SIG-M5 treated with dmso at 0.1 percent for 504 hours (cell line): ENCODE data around the gene CDCA7L.

ENCODE experiments used
- DNase-seq: peaks from one replicate; lab custom pipeline; 2025; ENCODE audit not compliant: unreplicated experiment; lab: John Stamatoyannopoulos, UW

CDCA7L gene, protein sequence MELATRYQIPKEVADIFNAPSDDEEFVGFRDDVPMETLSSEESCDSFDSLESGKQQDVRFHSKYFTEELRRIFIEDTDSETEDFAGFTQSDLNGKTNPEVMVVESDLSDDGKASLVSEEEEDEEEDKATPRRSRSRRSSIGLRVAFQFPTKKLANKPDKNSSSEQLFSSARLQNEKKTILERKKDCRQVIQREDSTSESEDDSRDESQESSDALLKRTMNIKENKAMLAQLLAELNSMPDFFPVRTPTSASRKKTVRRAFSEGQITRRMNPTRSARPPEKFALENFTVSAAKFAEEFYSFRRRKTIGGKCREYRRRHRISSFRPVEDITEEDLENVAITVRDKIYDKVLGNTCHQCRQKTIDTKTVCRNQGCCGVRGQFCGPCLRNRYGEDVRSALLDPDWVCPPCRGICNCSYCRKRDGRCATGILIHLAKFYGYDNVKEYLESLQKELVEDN

DNA sequence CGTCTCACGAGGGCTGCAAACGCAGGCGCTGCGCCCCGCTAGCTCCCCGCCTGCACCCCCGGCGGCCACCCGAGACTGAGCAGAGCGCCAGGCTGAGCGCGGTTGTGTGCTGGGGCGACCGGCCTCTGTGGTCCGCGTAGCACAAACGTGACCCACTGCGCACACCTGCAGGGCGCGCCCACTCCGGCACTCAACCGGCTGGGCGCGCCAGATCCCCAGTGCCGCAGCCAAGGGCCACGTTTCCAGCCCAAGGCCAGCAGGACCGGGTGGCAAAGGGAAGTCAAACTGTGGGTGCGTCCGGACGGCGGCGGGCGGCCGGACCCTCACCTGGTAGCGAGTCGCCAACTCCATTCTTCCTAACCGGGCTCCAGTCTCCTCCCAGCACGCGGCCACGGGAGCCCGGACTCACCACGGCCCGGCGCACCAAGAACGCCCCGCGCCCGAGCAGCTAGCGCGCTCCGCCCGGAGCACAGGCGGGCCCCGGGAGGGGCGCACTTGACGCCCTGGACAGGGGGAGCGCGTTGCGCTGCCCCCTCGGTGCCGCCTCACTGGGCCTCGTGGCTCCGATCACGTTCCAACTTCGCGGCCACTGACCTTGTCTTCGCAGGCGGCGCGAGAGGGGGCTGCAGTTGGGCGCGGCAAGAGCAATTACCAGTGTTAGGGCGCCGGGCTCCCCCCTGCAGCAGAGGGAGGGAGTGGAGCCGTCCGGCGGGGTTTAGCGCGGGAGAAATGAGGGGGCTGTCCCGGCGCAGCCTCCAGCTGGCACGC is at the start of gene CDCA7L:
Gene CDCA7L (minus strand): TSS at position 446 of the 768 bp plus-strand sequence. CDS start 95 bp downstream, at position 351.
- DNase-seq: peak; percentile 65

DNA sequence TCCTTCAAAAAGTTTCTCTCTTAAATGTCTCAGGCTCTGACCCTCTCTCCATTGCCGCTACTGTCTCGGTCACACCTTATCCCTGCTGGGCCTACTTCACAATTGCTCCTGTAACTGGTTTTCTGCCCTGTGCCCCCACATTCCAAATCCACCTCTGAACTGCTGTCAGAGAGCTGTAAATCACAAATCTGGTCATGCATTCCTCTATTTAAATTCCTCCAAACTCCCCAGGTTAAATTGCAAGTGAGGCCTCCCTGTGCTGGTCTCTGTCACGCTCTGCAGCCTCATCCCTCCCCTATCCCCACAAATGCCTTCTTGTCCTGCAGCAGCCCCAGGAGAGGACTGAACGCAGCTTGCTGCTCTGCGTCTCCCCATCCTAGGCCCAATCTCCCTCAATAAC is 40.4 kb upstream of the CDCA7L start:
- no peak for DNase-seq

DNA sequence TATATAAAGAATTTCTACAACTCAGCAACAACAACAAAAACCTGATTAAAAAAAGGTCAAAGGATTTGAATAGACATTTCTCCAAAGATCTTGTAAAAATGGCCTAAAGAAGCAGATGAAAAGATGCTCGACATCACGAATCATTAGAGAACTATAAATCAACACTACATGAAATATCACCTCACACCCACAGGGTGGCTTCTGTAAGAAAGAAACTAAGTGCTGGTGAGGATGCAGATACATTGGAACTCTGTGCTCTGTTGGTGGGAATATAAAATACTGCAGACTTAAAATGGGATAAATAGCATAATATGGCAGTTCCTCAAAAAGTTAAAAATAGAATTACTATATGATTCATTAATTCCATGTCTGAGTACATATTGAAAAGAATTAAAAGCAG is 38.3 kb upstream of the CDCA7L start:
- no peak for DNase-seq

DNA sequence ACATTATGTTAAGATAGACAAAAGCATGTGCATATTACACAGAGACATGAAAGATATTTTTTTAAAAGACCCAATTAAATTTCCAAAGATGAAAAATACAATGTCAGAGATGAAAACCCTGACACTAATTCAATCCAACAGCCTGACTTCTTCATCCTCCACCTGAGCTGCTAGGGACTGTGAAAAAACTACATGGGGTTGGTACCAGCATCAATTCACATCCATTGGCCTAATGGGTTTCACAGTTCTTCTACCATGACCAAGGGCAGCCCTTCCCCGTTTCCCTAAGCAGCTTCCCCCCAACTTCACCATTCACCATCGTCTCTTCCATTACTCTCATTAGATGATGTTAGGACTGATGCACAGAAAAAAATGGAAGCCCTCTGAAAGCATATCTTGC is 37.4 kb upstream of the CDCA7L start:
- no peak for DNase-seq

DNA sequence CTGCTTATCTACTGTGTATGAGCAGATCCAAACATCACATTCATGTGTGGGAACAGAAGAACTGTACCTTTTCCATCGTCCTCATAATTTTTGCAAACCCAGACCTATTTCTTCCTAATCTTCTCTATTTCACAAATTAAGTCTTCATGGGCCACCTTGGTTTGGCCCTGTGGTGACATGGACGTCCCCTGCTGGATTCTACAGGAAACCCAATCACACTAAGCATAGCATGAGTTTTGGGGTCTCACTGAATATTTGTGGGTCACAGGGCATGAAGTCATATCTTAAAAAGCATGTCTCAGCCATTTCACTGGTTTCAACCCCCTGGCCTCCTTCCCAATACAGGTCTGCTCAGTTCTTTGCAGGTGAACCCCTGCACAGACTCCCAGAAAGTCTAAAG is 35.8 kb upstream of the CDCA7L start:
- DNase-seq: no peak

DNA sequence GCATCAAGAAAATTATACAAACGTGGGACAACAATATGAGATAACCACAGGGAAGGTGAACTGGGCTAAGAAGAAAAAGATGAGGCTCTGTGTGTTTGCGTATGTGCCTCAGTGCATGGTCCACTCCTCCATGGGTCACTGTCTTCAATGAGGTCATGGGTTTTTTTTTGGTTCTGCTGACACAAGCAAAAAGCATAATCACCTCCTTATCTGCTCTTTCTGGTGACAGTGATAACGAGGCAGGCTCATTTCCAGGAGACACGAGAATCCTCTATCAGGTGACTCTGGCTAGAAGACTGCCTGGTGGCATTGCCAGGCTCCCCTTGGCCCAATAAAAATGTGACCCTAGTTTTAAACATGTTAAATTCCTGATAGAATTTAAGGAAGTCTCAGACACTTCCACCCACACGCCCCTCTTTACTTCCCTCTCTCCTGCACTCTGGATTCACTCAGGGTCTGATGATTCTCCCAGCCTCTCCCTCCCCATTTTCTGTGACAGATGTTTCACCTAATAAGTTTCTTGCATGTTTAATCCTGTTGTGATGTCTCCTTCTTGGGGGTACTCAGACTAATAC is 35.3 kb upstream of the CDCA7L start:
- DNase-seq: no peak

DNA sequence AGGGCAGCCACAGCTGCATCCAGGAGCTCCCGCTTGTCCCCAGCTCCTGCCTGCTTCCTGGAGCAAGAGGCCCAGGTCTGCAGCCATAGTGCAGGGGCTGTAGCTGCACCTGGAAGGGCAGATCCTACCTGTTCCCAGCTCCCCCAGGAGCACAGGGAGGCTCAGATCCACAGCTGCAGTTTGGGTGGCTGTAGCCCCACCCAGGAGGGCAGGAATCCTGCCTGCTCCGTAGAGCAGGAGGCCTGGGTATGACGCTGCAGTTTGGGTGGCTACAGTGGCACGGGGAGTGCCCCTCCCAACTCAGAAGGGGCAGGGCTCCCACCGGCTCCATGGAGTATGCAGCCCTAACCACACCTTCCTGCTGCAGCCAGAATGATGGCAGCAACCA is 26.7 kb upstream of the CDCA7L start:
- DNase-seq: no peak

DNA sequence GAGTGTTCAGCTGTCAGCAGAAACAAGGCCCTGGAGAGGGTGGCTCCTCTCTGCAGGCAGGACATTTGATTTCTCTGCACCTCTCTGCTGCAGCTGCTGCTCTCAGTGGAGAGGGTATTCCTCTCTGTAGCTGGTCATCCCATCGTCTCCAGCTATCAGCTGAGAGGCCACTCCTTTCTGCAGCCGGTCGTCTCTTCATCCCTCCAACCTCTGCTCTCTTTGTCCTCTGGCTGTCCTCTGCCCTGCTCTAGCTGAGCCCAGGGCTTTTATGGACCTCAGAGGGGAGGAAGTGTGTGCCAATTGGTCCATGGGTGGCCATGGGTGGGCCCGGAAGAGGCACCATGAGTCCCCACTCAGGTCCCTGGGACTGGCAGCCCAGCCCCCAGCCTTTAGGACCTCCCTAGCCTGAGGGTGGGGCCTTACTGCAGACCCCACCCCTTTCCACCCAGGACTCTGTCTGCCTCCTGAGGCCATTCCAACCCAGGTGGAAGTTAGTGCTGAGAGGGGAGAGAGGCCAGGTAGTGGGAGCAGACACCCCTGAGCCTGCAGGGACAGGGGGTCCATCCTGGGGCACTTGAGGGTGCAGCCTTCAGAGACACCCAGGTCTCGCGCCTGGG is 26.2 kb upstream of the CDCA7L start:
- DNase-seq: no peak

DNA sequence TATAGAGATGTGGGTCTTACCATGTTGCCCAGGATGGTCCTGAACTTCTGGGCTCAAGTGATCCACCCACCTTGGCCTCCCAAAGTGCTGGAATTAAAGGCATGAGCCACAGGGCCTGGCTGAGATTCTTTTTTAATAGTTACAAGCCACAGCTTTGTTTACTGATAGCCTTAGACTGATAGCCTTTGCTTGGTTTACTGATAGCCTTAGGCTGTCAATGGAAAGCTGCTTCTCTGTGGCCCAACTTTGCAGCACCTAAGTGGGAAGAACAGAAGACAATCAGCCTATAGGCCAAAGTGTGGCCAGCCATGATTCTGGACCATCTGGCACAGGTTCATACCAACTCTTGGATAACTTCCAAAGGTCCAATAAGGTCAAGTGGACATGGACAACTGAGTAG is 24.1 kb upstream of the CDCA7L start:
- DNase-seq: no peak

DNA sequence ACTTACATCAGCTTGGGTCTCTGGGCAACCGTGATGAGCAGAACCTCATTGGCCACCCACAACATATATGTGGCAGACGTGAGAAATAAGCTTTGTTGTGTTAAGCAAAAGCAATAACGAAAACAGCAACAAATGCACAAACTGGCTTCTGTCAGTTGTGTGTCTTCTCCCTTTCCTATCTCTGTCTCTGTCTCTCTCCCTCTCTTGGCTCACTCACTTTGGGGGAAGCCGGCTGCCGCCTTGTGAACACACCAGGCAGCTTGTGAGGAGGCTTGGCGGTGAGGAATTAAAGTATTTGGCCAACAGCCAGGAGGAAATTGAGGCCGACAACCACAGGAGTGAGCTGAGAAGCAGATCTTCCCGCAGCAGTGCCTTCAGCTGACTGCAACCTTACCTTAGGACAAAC is 21.9 kb upstream of the CDCA7L start:
- DNase-seq: no peak

DNA sequence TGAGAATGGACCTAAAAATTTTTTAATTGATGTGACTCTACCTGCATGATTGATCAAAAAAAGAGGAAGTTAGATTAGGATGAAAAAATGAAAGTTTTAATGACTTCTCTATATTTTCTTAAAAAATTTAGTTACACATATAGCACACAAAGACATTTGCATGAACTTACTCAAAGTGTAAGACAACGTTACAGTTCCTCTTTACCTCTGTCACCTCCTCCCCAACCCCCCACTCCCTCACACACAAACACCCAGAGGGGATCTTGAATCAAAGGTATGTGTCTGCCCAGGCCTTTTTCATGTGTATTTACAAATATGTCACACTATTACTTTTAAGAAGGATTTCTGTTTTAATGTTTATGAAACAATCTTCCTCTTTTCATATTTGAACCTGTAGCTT is 20.6 kb upstream of the CDCA7L start:
- no peak for DNase-seq

DNA sequence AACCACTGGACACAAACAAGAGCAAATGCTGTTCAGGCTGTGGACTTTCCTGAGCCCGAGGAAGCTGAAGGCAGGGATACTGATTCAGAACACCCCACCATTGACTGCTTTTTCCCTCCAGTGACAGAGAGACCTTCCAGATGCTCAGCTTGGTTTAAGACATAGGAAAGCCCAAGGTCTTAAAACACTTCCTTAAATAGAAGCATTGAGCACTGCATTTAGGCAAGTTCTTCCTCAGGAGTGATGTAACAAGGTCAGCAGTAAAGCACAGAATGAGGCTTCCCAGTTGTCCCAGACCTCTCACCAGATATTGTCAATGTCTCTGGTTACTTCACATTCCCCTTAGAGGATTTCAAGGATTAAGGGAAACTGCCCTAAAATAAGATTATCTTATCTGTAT is 19.6 kb upstream of the CDCA7L start:
- DNase-seq: peak; percentile 21

DNA sequence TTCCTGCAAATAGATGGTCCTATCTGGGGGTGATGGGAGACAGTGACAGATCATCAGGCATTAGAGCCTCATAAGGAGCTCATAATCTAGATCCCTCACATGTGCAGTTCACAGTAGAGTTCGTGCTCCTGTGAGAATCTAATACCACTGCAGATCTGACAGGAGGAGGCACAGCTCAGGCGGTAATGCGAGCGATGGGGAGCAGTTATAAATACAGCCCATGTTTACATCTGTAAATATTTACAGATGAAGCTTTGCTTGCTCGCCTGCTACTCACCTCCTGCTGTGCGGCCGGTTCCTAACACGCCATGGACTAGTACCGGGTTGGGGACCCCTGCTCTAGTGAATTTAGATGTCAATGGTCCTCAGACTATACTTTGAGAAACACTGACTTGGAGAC is 17.0 kb upstream of the CDCA7L start:
- DNase-seq: no peak

DNA sequence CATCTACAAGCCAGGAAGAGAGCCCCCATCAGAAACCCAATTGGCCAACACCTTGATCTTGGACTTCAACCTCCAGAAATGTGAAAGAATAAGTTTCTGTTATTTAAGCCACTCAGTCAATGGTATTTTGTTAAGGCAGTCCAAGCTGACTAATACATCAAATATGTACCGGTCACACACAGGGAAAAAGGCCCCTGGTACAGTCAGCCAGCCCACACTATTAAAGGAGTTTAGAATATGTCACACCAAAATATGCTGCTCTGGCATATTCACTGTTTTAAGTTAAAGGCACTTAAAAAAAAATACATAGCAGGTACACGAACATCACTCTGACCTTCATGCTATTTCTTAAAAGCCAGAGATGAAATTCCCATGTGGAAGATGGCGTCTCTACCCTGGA is 15.2 kb upstream of the CDCA7L start:
- no peak for DNase-seq

DNA sequence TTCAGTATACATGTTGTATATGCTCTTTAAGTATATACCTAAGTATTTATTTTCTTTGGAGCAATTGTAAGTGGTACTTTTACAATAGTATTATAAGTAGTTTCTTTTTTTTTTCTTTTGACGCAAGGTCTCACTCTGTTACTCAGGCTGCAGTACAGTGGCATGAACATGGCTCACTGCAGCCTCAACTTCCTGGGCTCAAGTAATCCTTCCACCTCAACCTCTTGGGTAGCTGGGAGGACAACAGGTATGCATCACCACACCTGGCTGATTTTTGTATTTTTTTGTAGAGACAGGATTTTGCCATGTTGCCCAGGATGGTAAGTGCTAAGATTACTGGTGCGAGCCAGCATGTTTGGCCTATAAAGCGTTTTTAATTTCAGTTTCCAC is 13.7 kb upstream of the CDCA7L start:
- DNase-seq: no peak

DNA sequence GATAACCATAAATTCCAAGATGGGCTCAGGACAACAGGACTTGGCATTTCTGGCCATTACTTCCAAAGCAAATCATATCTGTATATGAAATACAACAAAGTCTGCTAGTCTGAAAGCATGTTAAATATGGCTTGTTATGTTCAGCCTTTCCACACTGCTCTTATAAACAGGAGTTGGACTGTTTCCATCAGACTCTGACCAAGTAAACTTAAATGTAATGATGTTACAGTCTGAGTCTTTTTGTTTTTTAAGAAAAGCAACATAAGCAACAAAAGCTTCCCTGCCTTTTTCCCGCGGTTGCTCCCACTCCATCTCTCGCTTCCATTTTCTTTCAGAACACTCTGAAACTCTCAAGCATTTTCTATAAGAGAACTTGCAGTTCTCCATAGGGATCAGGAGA is 8.1 kb upstream of the CDCA7L start:
- DNase-seq: no peak

DNA sequence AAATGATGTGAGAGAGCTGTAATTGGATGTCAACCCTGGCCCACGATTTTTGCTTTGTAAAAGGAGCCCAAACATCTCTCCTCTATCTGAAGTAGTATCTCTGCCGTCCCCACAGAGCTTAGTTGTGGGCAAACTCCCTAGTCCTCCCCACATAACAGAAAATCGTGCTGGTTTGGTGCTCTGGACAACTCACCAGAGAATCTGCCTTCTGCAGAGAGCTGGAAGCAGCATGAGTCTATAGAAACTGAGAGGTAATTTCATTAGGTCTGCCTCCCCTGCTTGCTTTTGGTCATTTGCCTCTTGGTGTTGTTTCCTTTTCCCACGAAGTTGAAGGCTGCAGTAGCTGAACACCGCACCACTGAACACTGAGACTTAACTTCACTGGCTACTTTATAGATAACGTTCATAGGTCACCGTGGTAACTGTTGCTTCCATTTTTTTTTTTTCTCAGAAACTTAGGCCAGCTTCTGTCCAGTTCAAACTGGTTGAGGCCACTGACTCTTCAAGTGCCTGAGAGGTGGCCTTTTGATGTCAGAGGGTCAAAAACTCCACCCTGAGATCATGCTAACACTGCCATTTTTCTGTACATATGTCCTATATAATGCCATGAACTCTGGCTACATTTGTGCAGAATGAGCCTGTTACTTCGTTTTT is 3.3 kb upstream of the CDCA7L start:
- no peak for DNase-seq

DNA sequence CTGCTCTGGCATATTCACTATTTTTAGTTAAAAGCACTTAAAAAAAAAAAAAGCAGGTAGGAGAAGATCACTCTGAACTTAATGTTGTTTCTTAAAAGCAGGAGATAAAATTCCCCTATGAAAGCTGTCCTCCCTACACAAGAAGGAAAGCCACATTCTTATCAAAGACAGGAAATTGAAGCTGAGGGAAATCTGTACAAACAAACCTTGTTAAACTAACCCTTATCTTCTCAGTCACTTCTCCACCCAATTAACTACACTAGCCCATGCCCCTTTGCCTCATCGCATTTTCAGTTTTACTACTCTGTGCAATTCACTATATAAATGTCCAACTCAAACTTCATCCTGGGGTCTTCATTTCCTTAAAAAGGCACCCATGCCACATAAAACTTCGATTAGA is 2.7 kb upstream of the CDCA7L start:
- DNase-seq: no peak

DNA sequence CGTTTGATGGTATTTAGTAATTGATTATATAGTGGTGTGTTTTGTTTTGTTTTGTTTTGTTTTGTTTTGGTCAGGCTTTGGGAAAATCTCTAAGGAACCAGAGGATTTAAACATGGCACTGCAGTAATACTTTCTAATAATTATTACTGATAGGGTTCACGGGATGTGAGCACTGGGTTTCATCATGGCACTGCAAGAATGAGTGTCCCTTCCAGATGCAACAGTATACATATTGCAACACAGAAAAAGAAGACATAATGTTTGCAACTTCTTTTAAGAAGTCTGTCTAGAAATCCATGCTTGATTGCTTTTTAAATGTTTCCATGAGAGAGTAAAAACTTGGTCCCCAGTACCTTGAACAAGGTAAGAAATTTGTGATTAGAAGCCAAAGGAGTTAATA is 2.2 kb upstream of the CDCA7L start:
- DNase-seq: no peak

DNA sequence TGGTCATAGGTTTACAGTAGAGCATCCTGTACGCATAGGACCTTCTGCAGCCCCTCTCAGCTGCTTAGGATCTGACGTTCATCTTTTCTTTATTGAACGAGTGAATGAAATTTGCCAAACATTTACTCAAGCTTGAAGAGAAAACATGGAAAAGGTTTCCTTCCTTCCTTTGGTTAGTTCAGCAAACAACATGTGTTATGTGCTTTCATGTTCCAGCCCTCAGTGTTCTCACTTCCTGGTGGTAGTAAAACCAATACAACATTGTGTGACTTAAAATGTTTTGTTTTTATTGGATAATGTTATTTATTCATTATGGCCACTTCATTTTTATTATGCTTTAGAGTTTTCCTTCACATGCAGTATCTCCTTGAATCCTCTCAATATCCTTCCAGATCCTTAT is 1.4 kb upstream of the CDCA7L start:
- no peak for DNase-seq

DNA sequence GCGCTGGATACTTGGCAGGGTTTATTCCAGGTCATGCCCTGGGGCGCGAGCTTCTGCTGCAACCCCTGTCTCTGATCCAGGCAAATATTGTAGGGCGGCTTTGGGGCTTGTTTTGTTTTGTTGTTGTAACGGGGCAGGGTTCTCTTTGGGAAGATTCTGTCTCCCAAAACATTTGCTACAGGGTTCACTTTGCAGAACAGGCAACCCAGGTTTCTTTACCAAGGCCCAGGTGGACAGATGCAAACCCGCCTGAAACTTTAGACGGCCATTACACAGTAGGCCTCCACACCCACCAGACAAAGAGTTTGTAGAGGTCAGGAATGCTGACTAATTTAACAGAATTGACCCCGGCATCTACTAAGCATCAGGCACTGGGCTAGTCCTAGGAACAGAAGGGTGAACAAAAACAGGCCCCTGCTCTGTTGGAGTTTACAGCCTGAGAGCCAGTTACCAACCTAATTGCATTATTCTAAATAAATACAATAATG is 567 bp upstream of the CDCA7L start:
- DNase-seq: no peak
